MG63 (cell line): Measurements from ENCODE around the gene ADRM1. TPM values are rescaled to one million over a fixed set of nuclear protein-coding genes. Genes with fewer than 3 reads are reported as not detected.

ENCODE experiments used
- DNase-seq: peaks from one replicate; pipeline ENCODE4 v3.0.0-alpha.2; 2020
- H3K27me3 ChIP-seq: fragments of 250-450 bp; sonication (Bioruptor Pico); 2 replicates; pipeline ENCODE4 v1.5.1; 2020; ENCODE audit warnings: mild to moderate bottlenecking, moderate library complexity
- H3K36me3 ChIP-seq: fragments of 250-450 bp; sonication (Bioruptor Pico); 2 replicates; pipeline ENCODE4 v1.5.1; 2020; ENCODE audit warnings: mild to moderate bottlenecking, moderate library complexity
- H3K4me3 ChIP-seq: fragments of 250-450 bp; sonication (Bioruptor Pico); 2 replicates; pipeline ENCODE4 v1.5.1; 2020; ENCODE audit warnings: mild to moderate bottlenecking, moderate library complexity
- H3K9me3 ChIP-seq: fragments of 250-450 bp; sonication (Bioruptor Pico); 2 replicates; pipeline ENCODE4 v1.5.1; 2020; ENCODE audit warnings: mild to moderate bottlenecking, moderate library complexity
- total RNA-seq: library from RNA; depleted of rRNA; stranded (reverse); fragments of >200 nt; shearing (Covaris generic); gene quantifications from 2 replicates; pipeline ENCODE4 v1.2.3, GENCODE V29; 2014; ENCODE audit warnings: low replicate concordance

ADRM1 gene
- total RNA-seq, 1 experiment from 2014 or later: 328 TPM

DNA sequence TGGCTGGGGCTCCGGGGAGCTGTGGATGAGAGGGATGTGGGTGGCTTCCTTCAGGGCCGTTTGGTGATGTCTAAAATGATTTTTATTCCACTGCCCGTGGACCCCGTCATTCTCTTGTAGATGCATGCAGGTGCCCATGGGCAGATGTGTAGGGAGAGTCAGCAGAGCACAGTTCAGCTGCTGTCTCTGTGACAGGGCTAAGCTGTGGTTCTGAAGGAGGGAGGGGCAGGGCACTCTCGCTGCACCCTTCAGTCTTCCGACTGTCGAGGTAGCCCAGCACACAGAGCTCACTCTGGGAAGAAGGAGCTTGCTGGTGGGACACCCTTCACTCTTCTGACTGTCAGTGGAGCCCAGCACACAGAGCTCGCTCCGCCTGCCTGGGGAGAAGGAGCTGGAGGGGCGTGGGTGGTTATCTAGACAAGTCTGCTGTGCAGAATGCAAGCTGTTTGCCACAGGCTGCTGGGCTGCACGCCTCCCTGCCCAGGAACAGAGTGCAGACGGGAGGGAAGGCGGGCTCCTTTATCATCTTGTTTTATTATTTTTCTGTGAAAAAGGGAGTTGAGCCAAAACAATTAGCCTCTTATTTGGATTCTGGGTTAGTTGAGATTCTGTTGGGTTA lies 28.4 kb upstream of the ADRM1 start:
- no peak for DNase-seq
- H3K36me3 ChIP-seq: peaks cover 21% of the 10 kb centered on the region
- H3K9me3 ChIP-seq: no peaks in the 10 kb centered on the region
- H3K4me3 ChIP-seq: no peak overlapping the region
- no peaks in the 10 kb centered on the region for H3K27me3 ChIP-seq

DNA sequence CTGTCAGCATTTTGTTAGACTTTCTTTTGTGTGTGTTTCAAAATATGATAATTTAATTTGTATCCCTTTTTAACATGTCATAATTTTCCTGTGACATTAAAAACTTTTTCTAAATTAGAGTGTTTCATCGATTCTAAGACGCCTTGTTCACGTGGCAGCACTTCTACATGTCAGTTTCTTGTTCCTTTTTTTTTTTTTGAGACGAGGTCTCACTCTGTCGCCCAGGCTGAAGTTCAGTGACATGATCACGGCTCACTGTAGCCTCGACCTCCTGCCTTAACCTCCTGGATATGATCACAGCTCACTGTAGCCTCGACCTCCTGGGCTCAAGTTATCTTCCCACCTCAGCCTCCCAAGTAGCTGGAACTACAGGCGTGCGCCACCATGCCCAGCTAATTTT lies 27.6 kb upstream of the ADRM1 start:
- no peaks in the 10 kb centered on the region for H3K9me3 ChIP-seq
- H3K36me3 ChIP-seq: peaks cover 27% of the 10 kb centered on the region
- no peak for DNase-seq
- H3K4me3 ChIP-seq: no peak overlapping the region
- H3K27me3 ChIP-seq: no peaks in the 10 kb centered on the region

DNA sequence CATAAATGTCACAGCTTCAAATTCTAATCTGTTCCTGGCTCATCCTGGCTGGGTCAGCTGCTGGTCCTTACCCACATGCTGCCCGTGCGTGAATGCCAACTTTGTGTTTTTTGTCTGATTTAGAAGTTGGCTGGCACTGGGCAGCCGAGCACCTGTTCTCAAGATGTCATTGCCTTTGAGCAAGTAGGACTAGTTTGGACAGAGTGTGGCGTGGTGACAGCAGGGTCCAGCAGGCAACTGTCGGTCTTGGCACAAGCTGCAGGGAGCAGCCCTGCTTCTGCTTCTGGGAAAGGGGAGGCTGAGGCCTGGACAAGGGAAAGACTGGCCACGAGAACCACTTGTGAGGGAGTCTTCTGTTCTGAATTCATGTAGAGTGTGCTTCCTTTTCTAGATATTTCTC lies 26.4 kb upstream of the ADRM1 start:
- DNase-seq: no peak
- Histone ChIP-seq H3K9me3 (no peaks in the 10 kb centered on the region), H3K4me3 (no peak overlapping the region), H3K36me3 (peaks cover 37% of the 10 kb centered on the region), H3K27me3 (no peaks in the 10 kb centered on the region)

DNA sequence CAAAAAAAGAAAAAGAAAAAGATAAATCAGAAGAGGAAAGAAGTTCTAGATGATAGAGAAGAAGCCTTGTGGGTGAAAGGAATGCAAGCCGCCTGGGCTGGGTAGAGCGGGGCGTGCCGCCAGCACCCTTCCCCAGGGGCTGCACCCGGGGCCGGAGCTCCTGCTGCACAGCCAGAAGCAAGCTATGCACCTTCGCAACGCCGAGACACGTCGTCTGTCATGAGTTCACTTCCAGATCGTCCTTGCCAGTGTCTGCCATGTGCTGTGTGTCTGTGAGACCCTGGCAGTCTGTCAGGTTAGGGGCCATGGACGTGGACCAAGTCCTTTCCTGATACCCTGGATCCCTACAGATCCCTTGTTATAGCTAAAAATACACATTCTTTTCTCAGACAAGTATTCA lies 25.5 kb upstream of the ADRM1 start:
- DNase-seq: no peak
- Histone ChIP-seq H3K27me3 (no peaks in the 10 kb centered on the region), H3K9me3 (no peaks in the 10 kb centered on the region), H3K4me3 (no peak overlapping the region), H3K36me3 (peaks cover 42% of the 10 kb centered on the region)

DNA sequence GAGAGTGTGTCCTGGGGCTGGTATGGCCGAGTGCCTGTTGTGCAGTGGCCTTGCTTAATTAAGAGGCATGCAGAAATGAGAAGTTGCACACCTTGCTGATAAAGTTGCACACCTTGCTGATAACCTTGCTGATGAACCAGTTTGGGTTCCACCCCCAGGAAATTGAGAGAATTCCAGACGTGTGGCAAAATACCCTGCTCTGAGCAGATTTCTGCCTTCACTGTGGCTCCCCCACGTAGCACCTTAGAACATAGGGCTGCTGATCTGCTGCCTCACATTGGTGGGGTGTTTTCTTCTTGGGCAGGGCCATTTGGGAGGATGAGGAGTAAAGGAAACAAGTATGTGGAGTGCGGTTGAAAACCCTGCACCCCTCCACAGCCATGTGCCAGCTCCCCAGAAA lies 22.5 kb upstream of the ADRM1 start:
- Histone ChIP-seq H3K27me3 (no peaks in the 10 kb centered on the region), H3K9me3 (no peaks in the 10 kb centered on the region), H3K36me3 (peaks cover 59% of the 10 kb centered on the region), H3K4me3 (no peak overlapping the region)
- no peak for DNase-seq

DNA sequence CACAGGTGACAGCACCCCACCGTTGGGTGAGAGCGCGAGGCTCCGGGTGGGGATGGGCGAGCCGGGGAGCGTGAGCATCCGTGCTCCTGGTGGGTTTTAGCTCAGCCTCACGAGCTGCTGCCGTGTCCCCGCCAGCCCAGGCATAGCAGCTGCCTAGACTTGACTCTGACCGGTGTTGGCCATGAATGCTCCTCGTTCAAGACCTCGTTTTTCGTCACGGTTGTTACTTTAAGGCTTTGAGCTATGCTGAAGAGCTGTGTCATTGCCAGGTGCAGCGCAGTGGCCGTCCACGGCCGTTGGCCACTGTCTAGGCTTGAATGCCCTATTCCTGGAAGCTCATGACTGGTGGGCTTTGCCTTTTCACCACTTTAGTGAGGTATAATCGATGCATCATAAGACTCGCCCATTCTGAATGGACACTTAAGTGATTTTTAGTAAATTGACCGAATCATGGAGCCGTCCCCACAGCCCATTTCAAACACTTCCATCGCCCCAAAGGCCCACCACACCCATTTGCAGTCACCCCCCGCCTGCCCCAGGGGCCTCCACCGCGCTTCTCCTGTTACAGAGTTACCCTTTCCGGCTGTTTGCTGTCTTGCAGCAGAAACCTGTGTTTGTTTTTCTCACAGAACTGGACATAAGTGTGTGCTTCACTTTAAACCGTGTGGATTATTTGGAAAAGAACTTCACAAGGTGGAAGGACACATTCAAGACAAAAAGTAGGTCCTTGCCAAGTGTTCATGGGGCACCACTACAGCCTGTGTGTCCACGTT lies 21.4 kb upstream of the ADRM1 start:
- H3K27me3 ChIP-seq: no peaks in the 10 kb centered on the region
- no peak overlapping the region for H3K4me3 ChIP-seq
- no peaks in the 10 kb centered on the region for H3K9me3 ChIP-seq
- H3K36me3 ChIP-seq: peaks cover 64% of the 10 kb centered on the region
- DNase-seq: no peak

DNA sequence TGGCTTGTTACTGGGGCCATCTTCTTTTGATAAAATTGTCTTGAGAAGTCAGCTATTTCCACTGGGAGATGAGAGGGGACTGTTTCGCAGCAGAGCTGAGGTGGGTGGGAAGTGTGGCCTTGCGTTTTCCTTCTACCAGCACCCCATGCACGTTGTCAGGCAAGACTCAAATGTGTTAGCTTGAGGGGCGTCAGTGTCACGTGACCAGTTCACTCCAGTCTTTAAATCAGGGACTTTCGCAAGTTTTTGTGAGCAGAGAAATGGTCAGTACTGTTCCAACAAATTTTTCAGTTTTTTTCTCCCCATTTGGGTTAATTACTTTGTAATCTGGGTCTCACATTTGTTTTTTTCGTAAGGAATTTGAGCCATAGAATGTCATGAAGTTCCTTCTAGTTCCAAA lies 20.7 kb upstream of the ADRM1 start:
- H3K36me3 ChIP-seq: peaks cover 69% of the 10 kb centered on the region
- H3K27me3 ChIP-seq: no peaks in the 10 kb centered on the region
- DNase-seq: no peak
- no peaks in the 10 kb centered on the region for H3K9me3 ChIP-seq
- H3K4me3 ChIP-seq: no peak overlapping the region

DNA sequence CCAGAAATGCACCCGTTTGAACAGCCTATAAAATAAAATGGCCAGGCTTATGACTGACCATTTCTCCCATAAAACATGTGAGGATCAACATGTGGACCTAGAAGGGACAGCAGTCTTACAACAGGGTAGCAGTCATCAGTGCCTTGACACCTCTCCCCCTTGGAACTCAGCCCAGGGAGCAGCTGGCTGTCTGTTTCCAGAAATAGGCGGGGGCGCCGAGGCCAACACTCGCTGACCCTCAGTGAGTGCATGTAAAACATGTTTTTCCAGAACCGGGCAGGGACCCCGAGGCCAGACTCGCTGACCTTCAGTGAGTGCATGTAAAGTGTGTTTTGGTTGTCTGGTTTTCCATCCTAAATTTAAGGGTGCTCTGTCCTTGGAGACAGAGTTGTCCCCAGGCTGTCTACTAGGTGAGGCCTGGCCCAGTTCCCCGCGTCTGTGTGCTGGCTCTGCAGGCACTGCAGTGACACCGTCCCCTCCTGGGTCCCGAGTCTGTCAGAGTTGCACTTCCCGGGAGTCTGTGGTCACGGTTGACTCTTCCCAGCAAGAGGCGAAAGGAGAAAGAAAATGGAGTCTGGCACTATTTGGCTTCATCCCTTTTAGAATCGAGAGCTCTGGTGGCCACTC lies 19.8 kb upstream of the ADRM1 start:
- DNase-seq: no peak
- H3K36me3 ChIP-seq: peaks cover 66% of the 10 kb centered on the region

DNA sequence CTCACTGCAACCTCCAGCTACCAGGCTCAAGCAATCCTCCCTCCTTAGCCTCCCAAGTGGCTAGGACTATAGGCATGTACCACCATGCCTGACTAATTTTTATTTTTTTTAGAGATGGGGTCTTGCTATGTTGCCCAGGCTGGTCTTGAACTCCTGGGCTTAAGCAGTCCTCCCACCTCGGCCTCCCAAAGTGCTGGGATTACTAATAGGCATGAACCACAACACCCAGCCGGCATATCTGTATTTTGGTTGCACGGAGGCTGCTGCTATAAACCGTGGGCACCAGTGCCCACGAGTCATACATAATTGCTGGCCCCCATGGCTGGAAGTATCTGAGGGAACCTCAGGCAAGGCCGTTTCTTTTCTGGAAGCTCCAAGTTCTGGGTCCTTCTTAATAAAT lies 18.3 kb upstream of the ADRM1 start:
- Histone ChIP-seq H3K27me3 (no peaks in the 10 kb centered on the region), H3K4me3 (no peak overlapping the region), H3K9me3 (no peaks in the 10 kb centered on the region), H3K36me3 (peaks cover 61% of the 10 kb centered on the region)
- DNase-seq: peak; percentile 58

More for the DNA sequence above, 19.8 kb upstream of the ADRM1 start:
- Histone ChIP-seq H3K9me3 (no peaks in the 10 kb centered on the region), H3K27me3 (no peaks in the 10 kb centered on the region), H3K4me3 (no peak overlapping the region)

DNA sequence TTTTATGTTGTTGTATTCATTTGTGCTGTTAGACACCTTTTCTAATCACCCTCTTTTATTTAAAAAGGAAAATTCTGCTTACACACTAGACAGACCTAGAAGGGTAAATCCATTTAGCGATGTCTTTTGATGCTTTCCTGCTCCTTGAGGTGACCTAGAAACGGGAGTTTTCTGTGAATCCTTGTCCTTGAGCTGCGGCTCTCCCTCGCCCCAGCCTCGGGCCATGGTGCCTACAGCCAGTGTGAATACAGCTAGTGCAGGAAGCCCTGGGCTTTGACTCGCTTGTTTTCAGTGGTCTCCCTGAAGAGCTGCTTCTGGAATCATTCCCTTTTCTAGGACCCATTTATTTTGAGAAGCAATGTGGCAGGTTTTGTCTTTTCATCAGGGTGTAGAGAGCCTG lies 17.6 kb upstream of the ADRM1 start:
- peaks cover 55% of the 10 kb centered on the region for H3K36me3 ChIP-seq

DNA sequence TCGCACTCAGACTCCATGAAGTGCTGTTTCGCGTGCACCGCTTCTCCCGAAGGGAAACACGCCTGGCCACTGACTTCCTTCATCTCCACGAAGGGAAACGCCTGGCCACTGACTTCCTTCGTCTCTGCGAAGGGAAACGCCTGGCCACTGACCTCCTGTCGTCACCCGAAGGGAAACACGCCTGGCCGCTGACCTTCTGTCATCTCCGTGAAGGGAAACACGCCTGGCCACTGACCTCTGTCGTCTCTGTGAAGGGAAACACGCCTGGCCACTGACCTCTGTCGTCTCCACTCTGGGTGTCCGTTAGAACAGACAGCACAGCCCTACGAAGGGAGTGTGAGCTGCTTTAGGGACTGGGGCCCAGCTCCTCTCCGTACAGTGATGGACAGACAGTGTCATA lies 17.1 kb upstream of the ADRM1 start:
- H3K9me3 ChIP-seq: no peaks in the 10 kb centered on the region
- H3K4me3 ChIP-seq: no peak overlapping the region
- DNase-seq: no peak
- no peaks in the 10 kb centered on the region for H3K27me3 ChIP-seq
- H3K36me3 ChIP-seq: peaks cover 52% of the 10 kb centered on the region

More for the DNA sequence above, 17.6 kb upstream of the ADRM1 start:
- Histone ChIP-seq H3K27me3 (no peaks in the 10 kb centered on the region), H3K9me3 (no peaks in the 10 kb centered on the region), H3K4me3 (no peak overlapping the region)
- DNase-seq: no peak

DNA sequence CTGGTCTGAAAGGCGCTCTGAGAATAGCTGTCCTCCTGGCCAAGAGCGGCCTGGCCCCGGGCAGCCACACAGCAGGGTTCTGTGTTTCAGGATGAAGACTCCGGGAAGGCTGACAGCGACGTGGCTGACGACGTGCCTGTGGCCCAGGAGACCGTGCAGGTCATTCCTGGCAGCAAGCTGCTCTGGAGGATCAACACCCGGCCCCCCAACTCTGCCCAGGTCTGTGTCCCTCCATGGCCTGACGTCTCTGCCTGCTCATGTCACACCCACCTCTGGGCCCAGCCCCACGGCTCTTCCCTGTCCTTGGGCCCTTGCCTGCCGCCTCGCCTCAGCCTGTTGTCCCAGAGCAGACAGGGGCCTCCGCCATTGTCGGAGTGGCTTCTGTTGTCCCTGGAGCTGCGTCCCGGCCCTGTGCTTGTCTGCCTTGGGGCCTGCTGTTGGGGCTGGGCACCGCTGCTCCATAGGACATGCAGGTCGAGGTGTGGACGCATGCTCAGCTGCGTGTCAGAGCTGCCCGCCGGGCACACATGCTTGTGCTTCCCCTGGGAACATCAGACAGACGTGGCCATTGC lies 16.2 kb upstream of the ADRM1 start:
- Histone ChIP-seq H3K36me3 (peaks cover 52% of the 10 kb centered on the region), H3K9me3 (no peaks in the 10 kb centered on the region), H3K27me3 (no peaks in the 10 kb centered on the region), H3K4me3 (no peak overlapping the region)
- no peak for DNase-seq

DNA sequence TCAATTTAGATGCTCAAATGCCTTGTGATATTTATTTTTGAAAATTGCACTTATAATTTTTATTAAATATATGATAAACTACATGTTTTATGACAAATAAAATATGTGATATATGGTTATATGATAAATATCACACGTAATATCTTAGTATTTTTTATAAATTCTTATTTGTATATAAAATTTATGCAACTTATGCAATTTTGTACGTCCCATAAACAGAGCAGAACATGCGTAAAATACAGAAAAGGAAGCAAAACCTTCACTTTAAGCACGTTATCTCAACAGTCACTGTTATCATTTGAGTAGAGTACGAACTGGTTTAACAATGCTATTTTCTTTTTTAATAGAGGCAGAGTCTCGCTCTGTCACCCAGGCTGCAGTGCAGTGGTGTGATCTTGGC lies 15.7 kb upstream of the ADRM1 start:
- H3K36me3 ChIP-seq: peaks cover 49% of the 10 kb centered on the region
- H3K9me3 ChIP-seq: no peaks in the 10 kb centered on the region

DNA sequence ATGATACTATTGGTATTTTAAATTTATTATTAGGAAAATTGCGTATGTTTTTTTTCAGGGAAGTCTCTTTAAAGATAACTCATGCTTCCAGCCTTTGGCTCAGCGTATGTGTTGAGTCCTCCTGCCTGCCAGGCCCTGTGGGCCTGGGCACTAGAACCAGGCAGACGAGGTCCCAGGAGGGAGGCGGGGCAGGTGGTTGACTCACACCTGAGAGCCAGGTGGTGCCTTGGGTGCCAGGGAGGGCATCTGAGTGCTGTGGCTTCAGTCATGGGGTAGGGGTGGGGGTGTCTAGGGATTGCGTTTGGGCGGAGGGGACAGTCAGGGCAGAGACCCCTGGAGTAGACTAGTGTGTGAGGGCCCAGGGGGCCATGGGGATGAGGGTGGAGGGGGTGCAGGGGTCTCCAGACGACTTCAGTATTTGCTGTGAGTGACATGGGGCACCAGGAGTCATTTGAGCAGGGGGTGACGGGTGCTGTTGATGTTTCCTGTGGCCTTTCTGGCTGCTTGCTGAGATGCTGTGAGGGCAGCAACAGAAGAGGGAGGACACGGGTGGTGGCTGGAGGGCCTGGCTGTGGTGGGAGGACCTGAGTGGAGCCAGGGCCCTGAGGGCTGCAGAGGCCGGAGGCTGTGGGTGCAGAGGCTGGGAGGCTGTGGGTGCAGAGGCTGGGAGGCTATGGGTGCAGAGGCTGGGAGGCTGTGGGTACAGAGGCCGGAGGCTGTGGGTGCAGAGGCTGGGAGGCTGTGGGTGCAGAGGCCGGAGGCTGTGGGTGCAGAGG lies 14.8 kb upstream of the ADRM1 start:
- DNase-seq: no peak
- Histone ChIP-seq H3K9me3 (no peaks in the 10 kb centered on the region), H3K36me3 (peaks cover 43% of the 10 kb centered on the region), H3K4me3 (no peak overlapping the region), H3K27me3 (no peaks in the 10 kb centered on the region)

More for the DNA sequence above, 15.7 kb upstream of the ADRM1 start:
- Histone ChIP-seq H3K4me3 (no peak overlapping the region), H3K27me3 (no peaks in the 10 kb centered on the region)
- no peak for DNase-seq

DNA sequence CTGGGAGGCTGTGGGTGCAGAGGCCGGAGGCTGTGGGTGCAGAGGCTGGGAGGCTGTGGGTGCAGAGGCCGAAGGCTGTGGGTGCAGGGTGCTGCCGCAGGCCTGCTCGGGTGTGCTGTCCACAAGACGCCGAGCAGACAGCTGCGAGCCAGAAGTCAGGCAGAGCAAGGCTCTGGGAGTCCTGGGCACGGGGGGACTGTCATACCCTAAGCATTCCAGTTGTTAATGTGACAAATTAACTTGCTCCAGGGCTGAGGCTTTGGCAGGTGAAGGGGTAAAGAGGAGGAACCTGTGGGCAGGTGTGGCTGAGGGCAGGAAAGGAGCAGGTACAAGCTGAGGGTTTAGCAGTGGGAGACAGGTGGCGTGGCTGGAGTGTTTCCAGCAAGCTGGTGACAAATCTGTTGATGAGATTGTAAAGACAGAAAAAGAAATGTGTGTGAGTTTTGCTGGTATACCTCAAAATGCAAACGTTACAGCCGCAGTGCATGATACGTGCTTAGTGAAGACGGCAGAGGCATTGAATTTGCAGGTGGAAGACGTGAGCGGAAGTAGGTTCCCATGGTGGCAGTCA lies 14.2 kb upstream of the ADRM1 start:
- Histone ChIP-seq H3K4me3 (no peak overlapping the region), H3K36me3 (peaks cover 43% of the 10 kb centered on the region), H3K27me3 (no peaks in the 10 kb centered on the region), H3K9me3 (no peaks in the 10 kb centered on the region)
- DNase-seq: no peak

DNA sequence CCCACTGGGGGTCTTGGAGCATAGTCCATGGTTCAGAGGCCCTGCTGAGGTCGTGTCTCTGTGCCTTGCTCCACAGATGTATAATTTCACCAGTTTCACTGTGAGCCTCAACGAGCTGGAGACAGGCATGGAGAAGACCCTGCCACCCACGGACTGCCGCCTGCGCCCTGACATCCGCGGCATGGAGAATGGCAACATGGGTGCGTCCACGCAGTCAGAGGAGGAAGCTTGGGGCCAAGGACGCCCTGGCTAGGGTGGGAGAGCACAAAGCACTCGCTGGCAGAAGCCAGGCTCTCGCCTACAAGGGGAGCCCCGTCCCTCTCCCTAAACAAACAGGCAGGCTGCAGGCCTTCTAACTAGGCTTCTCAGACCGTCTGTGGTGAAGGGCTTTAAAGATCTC lies 13.7 kb upstream of the ADRM1 start:
- Histone ChIP-seq H3K27me3 (no peaks in the 10 kb centered on the region), H3K4me3 (no peak overlapping the region), H3K36me3 (peaks cover 42% of the 10 kb centered on the region), H3K9me3 (no peaks in the 10 kb centered on the region)
- DNase-seq: no peak
